T-helper 1 cell treated with Interleukin-12 subunit alpha and Interleukin-12 subunit beta and Interleukin-4 antibody, amounts not matched to agents 30 μg/mL and 1 μg/mL, for 36 hours (primary cell): ENCODE measurements around the gene C9orf43.
A peak's percentile ranks its signal among the peaks of the same experiment; 100 is the strongest.
"Not testable (repeated sequence)": the region's sequence is repeated elsewhere in the genome, so short reads cannot be mapped to it uniquely, and the experiment has no call there.

Source experiments
- H3K27ac Mint-ChIP-seq: one replicate; pipeline ENCODE4 v1.8.0; 2021; ENCODE audit warnings: mild to moderate bottlenecking, mixed read lengths
- H3K27me3 Mint-ChIP-seq: one replicate; pipeline ENCODE4 v1.8.0; 2021; ENCODE audit warnings: low read depth, mixed read lengths
- H3K36me3 Mint-ChIP-seq: one replicate; pipeline ENCODE4 v1.8.0; 2021; ENCODE audit warnings: low read depth, mixed read lengths
- H3K4me1 Mint-ChIP-seq: one replicate; pipeline ENCODE4 v1.8.0; 2021; ENCODE audit warnings: low read depth, mixed read lengths
- H3K4me3 Mint-ChIP-seq: one replicate; pipeline ENCODE4 v1.8.0; 2021; ENCODE audit warnings: mild to moderate bottlenecking, moderate library complexity, mixed read lengths
- H3K9me3 Mint-ChIP-seq: one replicate; pipeline ENCODE4 v1.8.0; 2021; ENCODE audit warnings: mixed read lengths

C9orf43 gene

GRCh38 chr9:113391917-113392316 is 18.6 kb upstream of the C9orf43 start:
- Mint-ChIP-seq H3K27me3 (no peaks in the 10 kb centered on the region), H3K4me1 (no peaks in the 10 kb centered on the region), H3K9me3 (no peaks in the 10 kb centered on the region), H3K4me3 (no peak overlapping the region), H3K27ac (no peak overlapping the region), H3K36me3 (peaks cover 12% of the 10 kb centered on the region)

GRCh38 chr9:113393281-113393680 is 17.3 kb upstream of the C9orf43 start:
- Mint-ChIP-seq H3K27ac (no peak overlapping the region), H3K4me3 (no peak overlapping the region), H3K4me1 (no peaks in the 10 kb centered on the region), H3K36me3 (peaks cover 8% of the 10 kb centered on the region), H3K27me3 (no peaks in the 10 kb centered on the region), H3K9me3 (no peaks in the 10 kb centered on the region)

- Mint-ChIP-seq H3K4me3 (no peak overlapping the region), H3K9me3 (no peaks in the 10 kb centered on the region), H3K27me3 (no peaks in the 10 kb centered on the region), H3K36me3 (peaks cover 7% of the 10 kb centered on the region), H3K4me1 (peaks cover 9% of the 10 kb centered on the region), H3K27ac (no peak overlapping the region)
These were observed 15.3 kb upstream of the C9orf43 start for GRCh38 chr9:113395000-113395861.

- peaks cover 17% of the 10 kb centered on the region for H3K4me1 Mint-ChIP-seq
- no peak overlapping the region for H3K4me3 Mint-ChIP-seq
- H3K27ac Mint-ChIP-seq, result no peak overlapping the region
- no peaks in the 10 kb centered on the region for H3K27me3 Mint-ChIP-seq
- peaks cover 3% of the 10 kb centered on the region for H3K36me3 Mint-ChIP-seq
- no peaks in the 10 kb centered on the region for H3K9me3 Mint-ChIP-seq
These were observed 13.3 kb upstream of the C9orf43 start for GRCh38 chr9:113397203-113397631.

GRCh38 chr9:113398796-113399195 is 11.8 kb upstream of the C9orf43 start:
- Mint-ChIP-seq H3K4me3 (no peak overlapping the region), H3K27ac (no peak overlapping the region), H3K9me3 (no peaks in the 10 kb centered on the region), H3K36me3 (peaks cover 3% of the 10 kb centered on the region), H3K4me1 (peaks cover 17% of the 10 kb centered on the region), H3K27me3 (no peaks in the 10 kb centered on the region)

- peaks cover 17% of the 10 kb centered on the region for H3K4me1 Mint-ChIP-seq
- H3K9me3 Mint-ChIP-seq, result no peaks in the 10 kb centered on the region
- no peak overlapping the region for H3K27ac Mint-ChIP-seq
- H3K36me3 Mint-ChIP-seq, result peaks cover 3% of the 10 kb centered on the region
- no peaks in the 10 kb centered on the region for H3K27me3 Mint-ChIP-seq
- H3K4me3 Mint-ChIP-seq, result peak overlapping the region; percentile 73
These were observed 10.8 kb upstream of the C9orf43 start for GRCh38 chr9:113399646-113400200.

GRCh38 chr9:113401027-113401792 is 9.3 kb upstream of the C9orf43 start, which contains the start of gene ALAD:
Gene ALAD, minus strand, starts transcription at chr9:113401284. Its CDS starts 7,725 bp downstream, at chr9:113393559.
- Mint-ChIP-seq H3K36me3 (no peaks in the 10 kb centered on the region), H3K4me3 (peak within 1 kb of the TSS; percentile 96), H3K27me3 (no peaks in the 10 kb centered on the region), H3K27ac (peak within 1 kb of the TSS; percentile 89), H3K4me1 (peaks cover 17% of the 10 kb centered on the region), H3K9me3 (no peaks in the 10 kb centered on the region)

DNA sequence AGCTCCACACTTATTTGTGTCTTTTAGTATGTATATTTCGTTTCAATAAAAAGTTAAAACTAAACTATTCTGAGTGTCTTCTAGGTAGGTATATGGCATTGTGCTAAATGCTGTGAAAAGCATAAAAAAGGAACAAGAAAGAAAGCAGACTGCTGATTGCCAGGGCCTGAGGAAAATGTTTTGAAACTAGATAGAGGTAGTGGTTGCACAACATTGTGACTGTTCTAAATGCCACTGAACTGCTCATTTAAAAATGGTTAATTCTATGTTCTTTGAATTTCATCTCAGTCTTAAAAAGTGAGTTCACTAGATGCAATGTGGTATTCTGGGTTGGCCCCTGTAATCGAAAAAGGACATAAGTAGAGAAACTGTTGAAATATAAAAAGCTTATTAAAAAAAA is 6.9 kb upstream of the C9orf43 start:
- Mint-ChIP-seq H3K9me3 (no peaks in the 10 kb centered on the region), H3K36me3 (peaks cover 10% of the 10 kb centered on the region), H3K4me3 (no peak overlapping the region), H3K27ac (no peak overlapping the region), H3K4me1 (peaks cover 25% of the 10 kb centered on the region), H3K27me3 (no peaks in the 10 kb centered on the region)

- H3K4me1 Mint-ChIP-seq, result peaks cover 24% of the 10 kb centered on the region
- H3K27me3 Mint-ChIP-seq, H3K27ac Mint-ChIP-seq, H3K4me3 Mint-ChIP-seq, H3K9me3 Mint-ChIP-seq: not testable (repeated sequence)
- H3K36me3 Mint-ChIP-seq, result peaks cover 25% of the 10 kb centered on the region
These were observed 4.2 kb upstream of the C9orf43 start for GRCh38 chr9:113406353-113406752.

DNA sequence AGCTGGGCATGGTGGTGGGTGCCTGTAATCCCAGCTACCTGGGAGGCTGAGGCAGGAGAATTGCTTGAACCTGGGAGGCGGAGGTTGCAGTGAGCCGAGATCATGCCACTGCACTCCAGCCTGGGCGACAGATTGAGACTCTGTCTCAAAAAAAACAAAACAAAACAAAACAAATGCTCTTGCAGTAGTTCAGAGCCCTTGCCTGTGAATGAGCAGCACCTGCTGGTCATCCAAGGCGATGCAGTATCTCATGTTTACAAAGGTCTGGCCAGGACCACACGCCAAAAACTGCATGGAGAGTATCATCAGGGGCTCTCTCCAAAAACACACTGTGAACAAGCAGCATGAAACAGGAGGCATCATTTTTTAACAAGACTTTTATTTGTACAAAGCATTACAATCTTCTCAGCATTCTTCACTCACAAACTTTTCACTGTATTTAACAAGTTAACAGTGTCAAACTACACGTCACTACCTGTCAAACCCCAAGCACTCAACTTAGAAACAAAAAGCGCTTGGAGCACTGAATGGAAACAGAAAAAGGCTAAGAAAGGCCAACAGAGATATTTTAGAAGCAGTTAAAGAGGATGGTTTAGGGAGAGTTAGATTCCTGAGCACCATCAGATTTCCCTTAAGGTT is 3.6 kb upstream of the C9orf43 start:
- peak overlapping the region; percentile 75 for H3K4me3 Mint-ChIP-seq
- not testable (repeated sequence) for H3K27me3 Mint-ChIP-seq, H3K9me3 Mint-ChIP-seq
- peaks cover 17% of the 10 kb centered on the region for H3K4me1 Mint-ChIP-seq
- H3K36me3 Mint-ChIP-seq, result peaks cover 25% of the 10 kb centered on the region
- peak overlapping the region; percentile 79 for H3K27ac Mint-ChIP-seq

DNA sequence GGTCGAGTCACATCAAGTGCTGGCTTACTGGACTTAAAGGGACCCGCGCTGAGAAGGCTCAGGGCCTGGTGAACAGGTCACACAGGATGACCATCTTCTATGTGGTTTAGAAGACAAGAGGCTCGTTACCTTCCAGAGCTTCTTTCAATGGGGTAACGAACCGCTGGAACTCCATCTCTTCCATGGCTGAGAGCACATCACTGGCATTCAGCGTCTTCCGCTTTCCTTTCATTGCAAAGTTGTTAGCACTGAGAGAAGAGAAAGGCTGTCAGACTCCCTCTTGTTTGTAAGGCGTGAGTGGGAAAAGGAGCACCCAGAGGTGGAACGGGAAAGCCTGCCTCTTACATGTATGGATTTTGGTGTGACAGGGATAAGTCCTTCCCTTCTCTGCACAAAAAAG is 1.1 kb upstream of the C9orf43 start:
- Mint-ChIP-seq H3K4me1 (peaks cover 17% of the 10 kb centered on the region), H3K9me3 (no peaks in the 10 kb centered on the region), H3K27me3 (no peaks in the 10 kb centered on the region), H3K27ac (peak overlapping the region; percentile 99), H3K4me3 (peak overlapping the region; percentile 97), H3K36me3 (peaks cover 25% of the 10 kb centered on the region)

DNA sequence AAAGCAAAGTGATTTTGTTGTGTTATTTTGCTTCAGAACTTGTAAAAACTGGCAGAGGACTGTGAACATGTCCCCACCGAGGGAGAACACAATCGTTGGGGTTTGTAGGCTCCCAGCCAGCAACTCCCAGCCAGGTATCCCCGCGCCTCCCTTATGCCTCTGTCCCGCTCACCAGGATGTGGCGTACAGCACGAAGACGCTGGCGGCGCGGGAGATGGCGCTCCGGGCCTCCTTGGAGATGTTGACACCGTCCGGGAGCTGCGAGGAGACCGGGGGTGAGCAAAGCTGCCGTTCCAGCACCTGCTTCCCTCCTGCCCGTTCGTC is 702 bp upstream of the C9orf43 start:
- Mint-ChIP-seq H3K36me3 (peaks cover 25% of the 10 kb centered on the region), H3K9me3 (no peaks in the 10 kb centered on the region), H3K27ac (peak overlapping the region; percentile 99), H3K4me1 (peaks cover 17% of the 10 kb centered on the region), H3K4me3 (peak overlapping the region; percentile 97), H3K27me3 (no peaks in the 10 kb centered on the region)

GRCh38 chr9:113416149-113416721 is 5.7 kb downstream of the C9orf43 start:
- peaks cover 6% of the 10 kb centered on the region for H3K27me3 Mint-ChIP-seq
- no peaks in the 10 kb centered on the region for H3K4me1 Mint-ChIP-seq
- no peak overlapping the region for H3K27ac Mint-ChIP-seq
- H3K4me3 Mint-ChIP-seq, result no peak overlapping the region
- H3K9me3 Mint-ChIP-seq, result no peaks in the 10 kb centered on the region
- H3K36me3 Mint-ChIP-seq, result no peaks in the 10 kb centered on the region

DNA sequence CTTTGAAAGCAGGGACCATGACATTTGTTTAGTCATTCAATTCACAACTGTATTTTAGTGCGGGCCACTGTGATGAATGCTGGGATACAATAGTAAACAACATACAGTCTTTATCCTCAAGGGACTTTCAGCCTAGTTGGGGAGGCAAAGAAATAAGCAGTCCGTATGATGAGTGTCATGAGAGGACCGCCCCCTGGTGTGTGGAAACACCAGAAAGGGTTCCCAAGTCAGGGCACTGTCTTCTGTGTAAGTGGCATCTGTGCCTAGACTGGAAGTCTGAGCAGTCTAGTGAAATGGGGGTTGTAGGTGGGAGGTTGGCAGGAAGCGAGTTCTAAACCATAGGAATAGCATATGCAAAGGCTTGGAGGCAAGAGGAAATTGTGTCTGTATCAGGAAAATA is 6.8 kb downstream of the C9orf43 start:
- Mint-ChIP-seq H3K27ac (no peak overlapping the region), H3K4me3 (no peak overlapping the region), H3K4me1 (no peaks in the 10 kb centered on the region), H3K27me3 (peaks cover 6% of the 10 kb centered on the region), H3K9me3 (no peaks in the 10 kb centered on the region), H3K36me3 (no peaks in the 10 kb centered on the region)
